H9 (cell line): ENCODE data around the gene CDH13. TPM values are rescaled to one million over a fixed set of nuclear protein-coding genes. Genes with fewer than 3 reads are reported as not detected.
A peak's percentile ranks its signal among the peaks of the same experiment; 100 is the strongest.

ENCODE experiments used
- DNase-seq: peaks from one replicate; pipeline ENCODE4 v3.0.0-alpha.2; 2017
- H2AFZ ChIP-seq: one replicate; pipeline ENCODE4 v1.6.1; 2013; ENCODE audit warnings: mild to moderate bottlenecking, low read length, control low read depth, moderate library complexity
- H2AK5ac ChIP-seq: 2 replicates; pipeline ENCODE4 v1.6.1; 2013; ENCODE audit warnings: low read length, control low read depth, mixed read lengths; ENCODE audit not compliant: insufficient read length
- H2BK120ac ChIP-seq: one replicate; pipeline ENCODE4 v1.6.1; 2013; ENCODE audit warnings: low read depth, mild to moderate bottlenecking, low read length, control low read depth, inconsistent platforms; ENCODE audit not compliant: poor library complexity, severe bottlenecking
- H2BK12ac ChIP-seq: 2 replicates; pipeline ENCODE4 v1.6.1; 2013; ENCODE audit warnings: low read length, control low read depth, mixed read lengths, low read depth; ENCODE audit not compliant: insufficient read length
- H2BK15ac ChIP-seq: 2 replicates; pipeline ENCODE4 v1.6.1; 2013; ENCODE audit warnings: low read depth, low read length, control low read depth
- H2BK20ac ChIP-seq: one replicate; pipeline ENCODE4 v1.6.1; 2013; ENCODE audit warnings: low read depth, mild to moderate bottlenecking, low read length, control low read depth, inconsistent platforms; ENCODE audit not compliant: poor library complexity, severe bottlenecking
- H2BK5ac ChIP-seq: 2 replicates; pipeline ENCODE4 v1.6.1; 2013; ENCODE audit warnings: low read length, control low read depth, mixed read lengths; ENCODE audit not compliant: insufficient read length
- H3K14ac ChIP-seq: 2 replicates; pipeline ENCODE4 v1.6.1; 2013; ENCODE audit warnings: low read length, control low read depth; ENCODE audit not compliant: insufficient read depth
- H3K18ac ChIP-seq: 2 replicates; pipeline ENCODE4 v1.6.1; 2013; ENCODE audit warnings: low read depth, mild to moderate bottlenecking, mixed read lengths, low read length, control low read depth; ENCODE audit not compliant: insufficient read length
- H3K23ac ChIP-seq: 2 replicates; pipeline ENCODE4 v1.6.1; 2013; ENCODE audit warnings: low read length, control low read depth, mixed read lengths, low read depth; ENCODE audit not compliant: insufficient read length
- H3K23me2 ChIP-seq: 2 replicates; pipeline ENCODE4 v1.6.1; 2013; ENCODE audit warnings: low read depth, mild to moderate bottlenecking, mixed read lengths, low read length, control low read depth; ENCODE audit not compliant: insufficient read length, poor library complexity, severe bottlenecking
- H3K27ac ChIP-seq: 2 replicates; pipeline ENCODE4 v1.5.1; 2013; ENCODE audit warnings: low read length, control low read depth, mixed read lengths, low read depth; ENCODE audit not compliant: insufficient read length
- H3K27me3 ChIP-seq: 2 replicates; pipeline ENCODE4 v1.6.1; 2013; ENCODE audit warnings: low read length, control low read depth, inconsistent platforms; ENCODE audit not compliant: insufficient read depth
- H3K4ac ChIP-seq: 2 replicates; pipeline ENCODE4 v1.6.1; 2013; ENCODE audit warnings: low read depth, mild to moderate bottlenecking, control low read depth, inconsistent platforms, low read length, moderate library complexity
- H3K4me1 ChIP-seq: 2 replicates; pipeline ENCODE4 v1.6.1; 2013; ENCODE audit warnings: low read length, control low read depth, inconsistent platforms; ENCODE audit not compliant: insufficient read depth
- H3K4me2 ChIP-seq: 2 replicates; pipeline ENCODE4 v1.6.1; 2013; ENCODE audit warnings: low read length, control low read depth, mixed read lengths; ENCODE audit not compliant: insufficient read length, insufficient read depth
- H3K56ac ChIP-seq: 2 replicates; pipeline ENCODE4 v1.6.1; 2013; ENCODE audit warnings: low read depth, mild to moderate bottlenecking, mixed read lengths, low read length, control low read depth; ENCODE audit not compliant: insufficient read length
- H3K79me1 ChIP-seq: 2 replicates; pipeline ENCODE4 v1.6.1; 2013; ENCODE audit warnings: low read depth, mild to moderate bottlenecking, moderate library complexity, low read length, control low read depth, inconsistent platforms; ENCODE audit not compliant: insufficient read depth, poor library complexity, severe bottlenecking
- H3K79me2 ChIP-seq: 2 replicates; pipeline ENCODE4 v1.6.1; 2013; ENCODE audit warnings: low read length, control low read depth, inconsistent platforms; ENCODE audit not compliant: insufficient read depth
- H3K9ac ChIP-seq: 2 replicates; pipeline ENCODE4 v1.6.1; 2013; ENCODE audit warnings: low read length, control low read depth, mixed read lengths; ENCODE audit not compliant: insufficient read length; ENCODE audit errors: extremely low read depth
- H3K9me3 ChIP-seq: one replicate; pipeline ENCODE4 v1.6.1; 2013; ENCODE audit warnings: low read depth, low read length, inconsistent platforms; ENCODE audit not compliant: control insufficient read depth
- H3T11ph ChIP-seq: one replicate; pipeline ENCODE4 v1.6.1; 2013; ENCODE audit warnings: mild to moderate bottlenecking, low read length, control low read depth, inconsistent platforms
- H4K20me1 ChIP-seq: one replicate; pipeline ENCODE4 v1.6.1; 2013; ENCODE audit not compliant: control insufficient read depth, insufficient read length, insufficient read depth
- H4K5ac ChIP-seq: 2 replicates; pipeline ENCODE4 v1.6.1; 2013; ENCODE audit warnings: low read depth, mild to moderate bottlenecking, mixed read lengths, low read length, control low read depth; ENCODE audit not compliant: insufficient read length
- H4K8ac ChIP-seq: replicated peaks from 2 replicates; pipeline ENCODE4 v1.6.1; 2013; ENCODE audit warnings: low read length, control low read depth, mixed read lengths, low read depth; ENCODE audit not compliant: insufficient read length
- H4K91ac ChIP-seq: 2 replicates; pipeline ENCODE4 v1.6.1; 2013; ENCODE audit warnings: low read depth, mild to moderate bottlenecking, moderate library complexity, mixed read lengths, low read length, control low read depth; ENCODE audit not compliant: insufficient read length
- H3K27ac Mint-ChIP-seq, 3 experiments: 2 replicates in 2 of 3; 3 replicates in 1 of 3; pipeline ENCODE4 v1.8.0; 2020 to 2021; ENCODE audit warnings: mixed read lengths in 3 of 3, mild to moderate bottlenecking in 1 of 3, moderate library complexity in 1 of 3
- H3K27me3 Mint-ChIP-seq: 2 replicates; pipeline ENCODE4 v1.8.0; 2021; ENCODE audit warnings: low read depth, mild to moderate bottlenecking, moderate library complexity, mixed read lengths
- H3K36me3 Mint-ChIP-seq, 3 experiments: 2 replicates in 2 of 3; 3 replicates in 1 of 3; pipeline ENCODE4 v1.8.0; 2020 to 2021; ENCODE audit warnings: low read depth in 3 of 3, mixed read lengths in 3 of 3; ENCODE audit not compliant: insufficient read depth in 1 of 3
- H3K4me1 Mint-ChIP-seq, 2 experiments: 2 replicates each; pipeline ENCODE4 v1.8.0; 2020; ENCODE audit warnings: mixed read lengths in 2 of 2
- H3K4me3 Mint-ChIP-seq, 2 experiments: 2 replicates in 1 of 2; 3 replicates in 1 of 2; pipeline ENCODE4 v1.8.0; 2020 to 2021; ENCODE audit warnings: mild to moderate bottlenecking in 2 of 2, mixed read lengths in 2 of 2, moderate library complexity in 1 of 2
- H3K9me3 Mint-ChIP-seq, 2 experiments: 2 replicates in 1 of 2; 3 replicates in 1 of 2; pipeline ENCODE4 v1.8.0; 2020; ENCODE audit warnings: mild to moderate bottlenecking in 2 of 2, mixed read lengths in 2 of 2, moderate library complexity in 1 of 2
- WGBS: extraction: QIAGEN DNeasy Blood & Tissue Kit; methylation state at CpG from one replicate; pipeline ENCODE4 v1.1.7; 2013; ENCODE audit warnings: missing lambda C conversion rate, low lambda C conversion rate, mixed read lengths; ENCODE audit not compliant: insufficient read length; ENCODE audit errors: extremely low coverage; 5-methylcytosine and 5-hydroxymethylcytosine counted together
- total RNA-seq: library from RNA; stranded (reverse); gene quantifications from 2 replicates; pipeline ENCODE4 v1.2.1, GENCODE V29; 2021
- TF ChIP-seq, protein P1 (sequence below): fragments of 200-600 bp; sonication (generic); conservative IDR thresholded peaks from 3 replicates; pipeline ENCODE4 v1.8.0; 2021; ENCODE audit warnings: antibody characterized with exemption, mild to moderate bottlenecking

The CDH13 gene
- total RNA-seq, 1 experiment from 2014 or later, result 1.5 TPM

- no peaks in the 10 kb centered on the region for H4K20me1 ChIP-seq
- Mint-ChIP-seq H3K27ac (no peak overlapping the region), H3K27me3 (peaks cover 5% of the 10 kb centered on the region)
Measured at GRCh38 chr16:83744441-83744981, 1117.7 kb downstream of the CDH13 start.

More at GRCh38 chr16:83744441-83744981, 1117.7 kb downstream of the CDH13 start:
- no peak overlapping the region for H3K56ac ChIP-seq
- peak; percentile 36 for DNase-seq
- no peak overlapping the region for H3K23ac ChIP-seq
- H3K4me1 Mint-ChIP-seq, result no peaks in the 10 kb centered on the region
- no CpG with 5 or more reads among the region's 12 CpGs for WGBS
- H2BK15ac ChIP-seq, result no peak overlapping the region
- no peak overlapping the region for H3K27ac ChIP-seq
- H3T11ph ChIP-seq, result no peak overlapping the region
- H2BK120ac ChIP-seq, result no peak overlapping the region
- no peak overlapping the region for H4K5ac ChIP-seq
- no peaks in the 10 kb centered on the region; a peak in 2 of 7 replicates for H3K36me3 Mint-ChIP-seq
- no peak overlapping the region for H3K18ac ChIP-seq
- H3K9ac ChIP-seq, result no peak overlapping the region
- H3K4ac ChIP-seq, result no peak overlapping the region
- H3K27me3 ChIP-seq, result no peaks in the 10 kb centered on the region
- no peak overlapping the region for H2AFZ ChIP-seq
- H4K8ac ChIP-seq, result no peak overlapping the region
- H4K91ac ChIP-seq, result no peak overlapping the region
- no peaks in the 10 kb centered on the region for H3K4me1 ChIP-seq
- H3K23me2 ChIP-seq, result no peaks in the 10 kb centered on the region
- no peak overlapping the region for H2BK12ac ChIP-seq
- no peak overlapping the region for H3K14ac ChIP-seq
- no peaks in the 10 kb centered on the region for H3K79me2 ChIP-seq
- H2BK20ac ChIP-seq, result no peak overlapping the region
- no peak overlapping the region for H2BK5ac ChIP-seq
- no peak overlapping the region for H3K4me2 ChIP-seq
- peaks cover 3 to 4% of the 10 kb centered on the region in 2 experiments; a peak in 3 of 5 replicates for H3K9me3 Mint-ChIP-seq
- TF ChIP-seq, protein P1, sequence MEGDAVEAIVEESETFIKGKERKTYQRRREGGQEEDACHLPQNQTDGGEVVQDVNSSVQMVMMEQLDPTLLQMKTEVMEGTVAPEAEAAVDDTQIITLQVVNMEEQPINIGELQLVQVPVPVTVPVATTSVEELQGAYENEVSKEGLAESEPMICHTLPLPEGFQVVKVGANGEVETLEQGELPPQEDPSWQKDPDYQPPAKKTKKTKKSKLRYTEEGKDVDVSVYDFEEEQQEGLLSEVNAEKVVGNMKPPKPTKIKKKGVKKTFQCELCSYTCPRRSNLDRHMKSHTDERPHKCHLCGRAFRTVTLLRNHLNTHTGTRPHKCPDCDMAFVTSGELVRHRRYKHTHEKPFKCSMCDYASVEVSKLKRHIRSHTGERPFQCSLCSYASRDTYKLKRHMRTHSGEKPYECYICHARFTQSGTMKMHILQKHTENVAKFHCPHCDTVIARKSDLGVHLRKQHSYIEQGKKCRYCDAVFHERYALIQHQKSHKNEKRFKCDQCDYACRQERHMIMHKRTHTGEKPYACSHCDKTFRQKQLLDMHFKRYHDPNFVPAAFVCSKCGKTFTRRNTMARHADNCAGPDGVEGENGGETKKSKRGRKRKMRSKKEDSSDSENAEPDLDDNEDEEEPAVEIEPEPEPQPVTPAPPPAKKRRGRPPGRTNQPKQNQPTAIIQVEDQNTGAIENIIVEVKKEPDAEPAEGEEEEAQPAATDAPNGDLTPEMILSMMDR, result no peak
- no peak overlapping the region for H3K4me3 Mint-ChIP-seq
- H3K79me1 ChIP-seq, result no peaks in the 10 kb centered on the region
- no peak overlapping the region for H2AK5ac ChIP-seq
- no peaks in the 10 kb centered on the region for H3K9me3 ChIP-seq
